OCI-LY7 (cell line): ENCODE data around the gene CPNE4. TPM values are rescaled to one million over a fixed set of nuclear protein-coding genes. Genes with fewer than 3 reads are reported as not detected.

ENCODE experiments used
- BruUV-seq: library from RNA; stranded (reverse); fragments of 400-500 nt; replicated peaks from 2 replicates; lab custom pipeline; 2021; lab: Mats Ljungman, UMichigan
- CTCF ChIA-PET: fragments of 300-600 bp; sonication (Branson Sonifier 250); formaldehyde crosslinking; loops from one replicate; lab custom pipeline; 2022; ENCODE audit warnings: antibody characterized with exemption; ENCODE audit not compliant: unreplicated experiment; lab: Charles Lee
- POLR2A ChIA-PET: fragments of 300-600 bp; sonication (Branson Sonifier 250); formaldehyde crosslinking; loops from one replicate; lab custom pipeline; 2022; ENCODE audit warnings: antibody characterized with exemption; lab: Charles Lee
- DNase-seq: peaks from one replicate; pipeline ENCODE4 v3.0.0-alpha.2; 2015; ENCODE audit warnings: low spot score
- H2AFZ ChIP-seq: fragments of 200-600 bp; sonication (generic), shearing (Covaris generic); 2 replicates; pipeline ENCODE4 v1.6.1; 2014; ENCODE audit warnings: mild to moderate bottlenecking, antibody characterized with exemption, low read length, moderate library complexity
- H3K27ac ChIP-seq: fragments of 200-600 bp; sonication (generic); 2 replicates; pipeline ENCODE4 v1.5.1; 2014; ENCODE audit warnings: mixed run types, low read depth, mild to moderate bottlenecking, moderate library complexity, low read length, inconsistent platforms; ENCODE audit not compliant: poor library complexity, severe bottlenecking
- H3K36me3 ChIP-seq: fragments of 200-600 bp; sonication (generic); 2 replicates; pipeline ENCODE4 v1.6.1; 2014; ENCODE audit warnings: mild to moderate bottlenecking, antibody characterized with exemption, low read length, moderate library complexity, mixed read lengths; ENCODE audit not compliant: insufficient read depth
- H3K4me1 ChIP-seq: fragments of 200-600 bp; sonication (generic); 2 replicates; pipeline ENCODE4 v1.5.1; 2014; ENCODE audit warnings: mild to moderate bottlenecking, low read length; ENCODE audit not compliant: insufficient read depth, poor library complexity, severe bottlenecking
- H3K4me2 ChIP-seq: fragments of 200-600 bp; sonication (generic); 2 replicates; pipeline ENCODE4 v1.6.1; 2014; ENCODE audit warnings: mild to moderate bottlenecking, low read length
- H3K4me3 ChIP-seq: fragments of 200-600 bp; sonication (generic); 2 replicates; pipeline ENCODE4 v1.5.1; 2014; ENCODE audit warnings: mild to moderate bottlenecking, low read depth, low read length; ENCODE audit not compliant: poor library complexity, severe bottlenecking
- H3K79me2 ChIP-seq: fragments of 200-600 bp; sonication (generic); 2 replicates; pipeline ENCODE4 v1.6.1; 2016; ENCODE audit warnings: low read depth, mild to moderate bottlenecking, low read length, moderate library complexity, mixed read lengths; ENCODE audit not compliant: insufficient read depth
- H3K9me2 ChIP-seq: fragments of 200-600 bp; sonication (generic); 2 replicates; pipeline ENCODE4 v1.6.1; 2016; ENCODE audit warnings: mild to moderate bottlenecking, low read length, mixed read lengths; ENCODE audit not compliant: insufficient read depth
- H3K9me3 ChIP-seq: fragments of 200-600 bp; sonication (generic); 2 replicates; pipeline ENCODE4 v1.6.1; 2014; ENCODE audit warnings: mild to moderate bottlenecking, mixed run types, low read length, mixed read lengths
- H4K20me1 ChIP-seq: fragments of 200-600 bp; sonication (generic); 2 replicates; pipeline ENCODE4 v1.6.1; 2014; ENCODE audit warnings: mild to moderate bottlenecking, antibody characterized with exemption, low read length, moderate library complexity, mixed read lengths; ENCODE audit not compliant: insufficient read depth
- CTCF ChIP-seq: fragments of 200-600 bp; sonication (generic); conservative IDR thresholded peaks from 2 replicates; pipeline ENCODE4 v1.5.1; 2014; ENCODE audit warnings: mild to moderate bottlenecking, antibody characterized with exemption, low read length, moderate library complexity, mixed read lengths
- EZH2phosphoT487 ChIP-seq: fragments of 200-600 bp; sonication (generic); IDR thresholded peaks from 2 replicates; pipeline ENCODE4 v1.6.1; 2018; ENCODE audit warnings: low read depth, borderline replicate concordance, mild to moderate bottlenecking, mixed run types, antibody characterized with exemption, low read length, moderate library complexity, mixed read lengths
- intact Hi-C: fragments of 100-400 bp; cut with micrococcal nuclease; formaldehyde crosslinking; loops from one replicate; pipeline ENCODE4 v1.10.0; 2022; ENCODE audit not compliant: unreplicated experiment
- total RNA-seq, 2 experiments: library from RNA; depleted of rRNA in 1 of 2; stranded (reverse); fragments of >200 nt in 1 of 2; shearing (Covaris generic) in 1 of 2; gene quantifications; 2 replicates each; pipeline ENCODE4 v1.2.3, GENCODE V29; 2014 to 2022

The CPNE4 gene
- total RNA-seq, 2 experiments from 2014 or later, result not detected

- H4K20me1 ChIP-seq, result no peaks in the 10 kb centered on the region
- H3K9me3 ChIP-seq, result no peaks in the 10 kb centered on the region
- no peaks in the 10 kb centered on the region for H3K9me2 ChIP-seq
- no peak overlapping the region for H3K27ac ChIP-seq
- intact Hi-C loops, result no loop called here
- BruUV-seq, result no TSS peak
- no peak overlapping the region for H2AFZ ChIP-seq
- H3K79me2 ChIP-seq, result no peaks in the 10 kb centered on the region
- ChIA-PET POLR2A (no interaction called here), CTCF (no interaction called here)
- no peaks in the 10 kb centered on the region for H3K36me3 ChIP-seq
- TF ChIP-seq EZH2phosphoT487 (no peak), CTCF (no peak)
- H3K4me1 ChIP-seq, result no peaks in the 10 kb centered on the region
- H3K4me3 ChIP-seq, result no peak overlapping the region
- H3K4me2 ChIP-seq, result no peak overlapping the region
- no peak for DNase-seq
Measured at GRCh38 chr3:131564812-131565211, 470.0 kb downstream of the CPNE4 start.

- H3K9me2 ChIP-seq, result no peaks in the 10 kb centered on the region
- TF ChIP-seq EZH2phosphoT487 (no peak), CTCF (no peak)
- DNase-seq, result no peak
- no peaks in the 10 kb centered on the region for H3K9me3 ChIP-seq
- no peaks in the 10 kb centered on the region for H4K20me1 ChIP-seq
- H3K4me3 ChIP-seq, result no peak overlapping the region
- ChIA-PET POLR2A (interaction anchor here (0.9 kb wide), 1 partner anchor 11 kb away, joined by 3 read pairs; no protein-coding TSS in a partner anchor), CTCF (no interaction called here)
- no peaks in the 10 kb centered on the region for H3K4me1 ChIP-seq
- intact Hi-C loops, result no loop called here
- no peaks in the 10 kb centered on the region for H3K79me2 ChIP-seq
- no peak overlapping the region for H3K27ac ChIP-seq
- H2AFZ ChIP-seq, result no peak overlapping the region
- no peak overlapping the region for H3K4me2 ChIP-seq
- no TSS peak for BruUV-seq
- no peaks in the 10 kb centered on the region for H3K36me3 ChIP-seq
Measured at GRCh38 chr3:131561511-131561910, 473.3 kb downstream of the CPNE4 start.

- Histone ChIP-seq H3K4me1 (no peaks in the 10 kb centered on the region), H4K20me1 (no peaks in the 10 kb centered on the region), H3K4me2 (no peak overlapping the region), H3K9me3 (no peaks in the 10 kb centered on the region), H3K36me3 (no peaks in the 10 kb centered on the region), H3K4me3 (no peak overlapping the region), H3K27ac (no peak overlapping the region), H3K9me2 (no peaks in the 10 kb centered on the region), H2AFZ (no peak overlapping the region), H3K79me2 (no peaks in the 10 kb centered on the region)
- CTCF ChIA-PET, result no interaction called here
- POLR2A ChIA-PET, result no interaction called here
- DNase-seq, result no peak
- no peak for TF ChIP-seq CTCF
- TF ChIP-seq EZH2phosphoT487, result no peak
- BruUV-seq, result no TSS peak
- intact Hi-C loops, result no loop called here
Measured at GRCh38 chr3:131560795-131561194, 474.0 kb downstream of the CPNE4 start.
